Neural crest cell (in vitro differentiated cells): Measurements from ENCODE around the gene DOCK10. TPM values are rescaled to one million over a fixed set of nuclear protein-coding genes. Genes with fewer than 3 reads are reported as not detected.

Experiments used
- DNase-seq: peaks from one replicate; pipeline ENCODE4 v3.0.0; 2021; ENCODE audit warnings: low read depth, mixed read lengths, low spot score
- H3K27ac Mint-ChIP-seq: one replicate; pipeline ENCODE4 v1.8.0; 2021; ENCODE audit warnings: mild to moderate bottlenecking, mixed read lengths; ENCODE audit not compliant: unreplicated experiment
- H3K27me3 Mint-ChIP-seq: 2 replicates; pipeline ENCODE4 v1.8.0; 2021; ENCODE audit warnings: low read depth, mild to moderate bottlenecking, mixed read lengths
- H3K36me3 Mint-ChIP-seq: 2 replicates; pipeline ENCODE4 v1.8.0; 2021; ENCODE audit warnings: low read depth, mild to moderate bottlenecking, mixed read lengths
- H3K4me1 Mint-ChIP-seq: 2 replicates; pipeline ENCODE4 v1.8.0; 2021; ENCODE audit warnings: mixed read lengths
- H3K4me3 Mint-ChIP-seq: one replicate; pipeline ENCODE4 v1.8.0; 2021; ENCODE audit warnings: mild to moderate bottlenecking, mixed read lengths
- H3K9me3 Mint-ChIP-seq: 2 replicates; pipeline ENCODE4 v1.8.0; 2021; ENCODE audit warnings: mixed read lengths
- total RNA-seq: library from RNA; stranded (reverse); gene quantifications from 2 replicates; pipeline ENCODE4 v1.2.1, GENCODE V29; 2021
- TF ChIP-seq, protein P1 (sequence below): fragments of 200-600 bp; sonication (generic); conservative IDR thresholded peaks from 2 replicates; pipeline ENCODE4 v1.5.0; 2021; ENCODE audit warnings: antibody characterized with exemption, mild to moderate bottlenecking

Gene DOCK10
- total RNA-seq, 1 donor from 2014 or later: 29.7 TPM

DNA sequence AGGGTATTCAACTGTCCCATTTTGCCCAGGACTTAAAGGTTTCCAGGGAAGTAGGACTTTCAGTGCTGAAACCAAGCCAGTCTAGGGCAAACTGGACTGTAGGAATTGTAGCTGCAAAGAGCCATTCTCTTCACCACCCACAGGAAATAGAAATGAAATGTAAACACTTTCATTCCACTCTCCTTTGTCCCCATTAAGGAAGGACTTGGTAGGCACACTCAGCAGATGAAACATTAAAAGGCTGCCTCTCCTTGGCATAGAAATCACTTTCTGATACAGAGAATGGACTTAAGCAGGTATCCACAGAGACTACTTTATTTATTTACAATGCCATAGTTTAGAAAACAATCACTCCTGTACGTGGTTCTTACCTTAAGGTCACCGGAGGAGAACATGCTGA, 223.2 kb downstream of the DOCK10 start:
- TF ChIP-seq, protein P1, sequence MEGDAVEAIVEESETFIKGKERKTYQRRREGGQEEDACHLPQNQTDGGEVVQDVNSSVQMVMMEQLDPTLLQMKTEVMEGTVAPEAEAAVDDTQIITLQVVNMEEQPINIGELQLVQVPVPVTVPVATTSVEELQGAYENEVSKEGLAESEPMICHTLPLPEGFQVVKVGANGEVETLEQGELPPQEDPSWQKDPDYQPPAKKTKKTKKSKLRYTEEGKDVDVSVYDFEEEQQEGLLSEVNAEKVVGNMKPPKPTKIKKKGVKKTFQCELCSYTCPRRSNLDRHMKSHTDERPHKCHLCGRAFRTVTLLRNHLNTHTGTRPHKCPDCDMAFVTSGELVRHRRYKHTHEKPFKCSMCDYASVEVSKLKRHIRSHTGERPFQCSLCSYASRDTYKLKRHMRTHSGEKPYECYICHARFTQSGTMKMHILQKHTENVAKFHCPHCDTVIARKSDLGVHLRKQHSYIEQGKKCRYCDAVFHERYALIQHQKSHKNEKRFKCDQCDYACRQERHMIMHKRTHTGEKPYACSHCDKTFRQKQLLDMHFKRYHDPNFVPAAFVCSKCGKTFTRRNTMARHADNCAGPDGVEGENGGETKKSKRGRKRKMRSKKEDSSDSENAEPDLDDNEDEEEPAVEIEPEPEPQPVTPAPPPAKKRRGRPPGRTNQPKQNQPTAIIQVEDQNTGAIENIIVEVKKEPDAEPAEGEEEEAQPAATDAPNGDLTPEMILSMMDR: no peak
- no peaks in the 10 kb centered on the region for H3K27me3 Mint-ChIP-seq
- H3K9me3 Mint-ChIP-seq: no peaks in the 10 kb centered on the region
- H3K4me3 Mint-ChIP-seq: no peak overlapping the region
- DNase-seq: no peak
- H3K4me1 Mint-ChIP-seq: no peaks in the 10 kb centered on the region
- H3K27ac Mint-ChIP-seq: no peak overlapping the region
- peaks cover 4% of the 10 kb centered on the region for H3K36me3 Mint-ChIP-seq

DNA sequence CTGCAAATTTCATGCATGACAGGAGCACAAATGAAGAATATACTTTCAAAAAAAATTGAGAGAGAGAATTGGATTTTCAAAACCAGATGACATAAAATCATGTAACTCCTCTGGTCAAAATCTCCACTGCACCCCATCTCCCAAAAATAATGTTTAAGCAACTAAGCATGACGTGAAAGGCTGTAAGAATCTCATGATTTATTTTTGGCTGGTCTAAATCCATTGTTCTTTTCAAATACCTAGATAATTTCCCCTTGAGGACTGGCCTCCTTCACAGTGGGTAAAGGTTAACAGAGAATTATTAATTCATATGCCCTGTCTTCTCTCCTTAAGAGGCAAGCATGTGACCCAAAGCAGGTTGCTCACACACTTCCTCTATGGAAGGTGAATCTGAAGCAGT, 224.6 kb downstream of the DOCK10 start:
- H3K36me3 Mint-ChIP-seq: peaks cover 4% of the 10 kb centered on the region
- H3K9me3 Mint-ChIP-seq: no peaks in the 10 kb centered on the region
- TF ChIP-seq, protein P1: no peak
- no peaks in the 10 kb centered on the region for H3K27me3 Mint-ChIP-seq
- no peak overlapping the region for H3K4me3 Mint-ChIP-seq
- no peak for DNase-seq
- no peak overlapping the region for H3K27ac Mint-ChIP-seq
- H3K4me1 Mint-ChIP-seq: no peaks in the 10 kb centered on the region

- Mint-ChIP-seq H3K36me3 (peaks cover 9% of the 10 kb centered on the region), H3K27me3 (no peaks in the 10 kb centered on the region), H3K4me3 (no peak overlapping the region), H3K4me1 (no peaks in the 10 kb centered on the region), H3K9me3 (peaks cover 2% of the 10 kb centered on the region), H3K27ac (no peak overlapping the region)
- TF ChIP-seq, protein P1: no peak
- no peak for DNase-seq
Measured at GRCh38 chr2:224816816-224817215, 225.5 kb downstream of the DOCK10 start.

DNA sequence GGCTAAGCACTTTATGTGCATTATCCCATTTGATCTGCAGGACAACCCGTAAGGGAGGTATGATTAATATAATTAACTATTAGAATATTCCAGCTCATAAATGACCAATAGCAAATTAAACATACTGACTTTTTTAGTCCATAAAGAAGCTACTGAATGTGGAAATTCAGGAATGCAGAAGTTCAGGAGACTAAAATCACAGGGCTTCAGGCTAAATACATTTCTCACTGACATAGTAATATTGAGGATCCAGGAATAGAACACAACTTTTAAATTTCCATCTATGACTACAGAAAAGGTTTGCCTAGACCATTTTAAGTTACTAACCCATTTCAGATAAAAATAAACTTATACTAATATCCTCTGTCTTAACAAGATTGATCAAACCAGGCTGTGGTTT, 228.7 kb downstream of the DOCK10 start:
- Mint-ChIP-seq H3K4me1 (no peaks in the 10 kb centered on the region), H3K9me3 (peaks cover 6% of the 10 kb centered on the region)
- TF ChIP-seq, protein P1: no peak

DNA sequence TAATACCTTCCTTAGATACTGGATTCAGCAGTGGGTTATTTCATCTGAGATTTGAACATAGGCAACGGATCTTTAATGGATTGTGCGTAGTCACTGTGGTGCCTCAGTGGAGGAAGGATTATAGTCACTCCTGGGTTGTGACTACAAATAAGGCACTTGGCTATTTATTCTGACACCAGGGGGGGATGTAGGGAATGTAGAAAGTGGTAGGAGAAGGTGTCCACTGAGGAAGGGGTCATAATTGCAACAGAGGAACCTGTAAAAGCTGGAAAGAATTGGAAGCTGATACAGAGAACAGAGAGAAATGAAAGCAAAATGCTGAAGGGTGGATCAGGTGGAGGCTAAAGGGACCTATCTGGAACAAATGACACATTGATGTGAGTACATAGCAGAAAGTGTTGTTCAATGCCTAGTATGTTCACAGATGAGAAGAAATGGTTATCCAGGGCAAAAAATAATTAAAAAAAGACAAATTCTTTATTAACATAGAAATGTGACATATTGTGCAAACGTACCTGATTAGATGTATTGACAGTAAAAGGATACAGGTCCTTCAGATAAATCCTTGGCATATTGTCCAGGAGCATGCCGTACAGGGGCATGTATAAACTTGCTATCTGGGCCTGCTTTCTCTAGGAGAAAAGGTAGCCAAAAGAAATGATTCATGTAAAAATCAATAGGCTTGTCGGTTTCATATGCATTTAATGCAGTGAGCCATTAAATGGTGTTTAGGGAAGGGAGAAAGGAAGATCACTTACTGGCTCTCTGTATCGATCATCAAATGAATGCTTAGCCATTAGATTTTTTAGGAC, 234.9 kb downstream of the DOCK10 start:
- no peak for DNase-seq
- H3K36me3 Mint-ChIP-seq: peaks cover 19% of the 10 kb centered on the region
- H3K4me1 Mint-ChIP-seq: no peaks in the 10 kb centered on the region
- no peak overlapping the region for H3K4me3 Mint-ChIP-seq
- H3K9me3 Mint-ChIP-seq: peaks cover 6% of the 10 kb centered on the region
- no peak overlapping the region for H3K27ac Mint-ChIP-seq
- H3K27me3 Mint-ChIP-seq: no peaks in the 10 kb centered on the region
- TF ChIP-seq, protein P1: no peak

More for the DNA sequence above, 228.7 kb downstream of the DOCK10 start:
- Mint-ChIP-seq H3K27me3 (no peaks in the 10 kb centered on the region), H3K4me3 (no peak overlapping the region), H3K36me3 (peaks cover 16% of the 10 kb centered on the region), H3K27ac (no peak overlapping the region)
- no peak for DNase-seq
